Endothelial cell of umbilical vein (primary cell): Measurements from ENCODE around the gene KCNN3.

Experiments
- CTCF ChIP-seq, 2 donors: IDR thresholded peaks; 1 replicate in 1 of 2; 2 replicates in 1 of 2; pipeline ENCODE4 v1.5.1; 2011; ENCODE audit warnings: low read length in 2 of 2, mild to moderate bottlenecking in 2 of 2, moderate library complexity in 2 of 2, control low read depth in 1 of 2, inconsistent platforms in 1 of 2, low read depth in 1 of 2; ENCODE audit not compliant: insufficient read depth in 1 of 2; ENCODE audit errors: extremely low read depth in 1 of 2
- EZH2 ChIP-seq: IDR thresholded peaks from 2 replicates; pipeline ENCODE4 v1.6.1; 2012; ENCODE audit warnings: borderline replicate concordance, low read depth, mild to moderate bottlenecking, moderate library complexity, low read length, inconsistent platforms; ENCODE audit not compliant: severe bottlenecking
- FOS ChIP-seq: IDR thresholded peaks from 2 replicates; pipeline ENCODE4 v1.6.1; 2011; ENCODE audit warnings: mild to moderate bottlenecking, low read length, moderate library complexity, borderline replicate concordance; ENCODE audit not compliant: insufficient read depth
- GATA2 ChIP-seq: IDR thresholded peaks from 2 replicates; pipeline ENCODE4 v1.7.0; 2011; ENCODE audit warnings: low read depth, mild to moderate bottlenecking, moderate library complexity, mixed read lengths, low read length; ENCODE audit not compliant: insufficient read length, insufficient read depth
- JUN ChIP-seq: IDR thresholded peaks from 2 replicates; pipeline ENCODE4 v1.6.1; 2011; ENCODE audit warnings: borderline replicate concordance, low read depth; ENCODE audit not compliant: insufficient read length, insufficient read depth
- MAX ChIP-seq: IDR thresholded peaks from 2 replicates; pipeline ENCODE4 v1.6.1; 2011; ENCODE audit not compliant: insufficient read depth, insufficient read length
- MYC ChIP-seq: IDR thresholded peaks from one replicate; pipeline ENCODE4 v1.6.1; 2011; ENCODE audit warnings: mild to moderate bottlenecking, low read depth, low read length
- POLR2A ChIP-seq: IDR thresholded peaks from 2 replicates; pipeline ENCODE4 v1.6.1; 2012; ENCODE audit warnings: low read depth, mild to moderate bottlenecking, control low read depth, low read length
- POLR2AphosphoS5 ChIP-seq: IDR thresholded peaks from 2 replicates; pipeline ENCODE4 v1.6.1; 2012; ENCODE audit warnings: low read depth, mild to moderate bottlenecking, control low read depth, low read length, moderate library complexity; ENCODE audit not compliant: insufficient read depth

GRCh38 chr1:154703170-154703569 lies 166.9 kb downstream of the KCNN3 start:
- TF ChIP-seq POLR2AphosphoS5, result no peak
- TF ChIP-seq POLR2A, result no peak
- TF ChIP-seq MYC, result no peak
- no peak for TF ChIP-seq EZH2
- no peak for TF ChIP-seq CTCF (IDR thresholded peaks at IDR 0.05; ENCODE audit: extremely low read depth in 1 of 2, insufficient read depth in 1 of 2, low read depth in 1 of 2, low read length in 2 of 2)
- TF ChIP-seq MAX, result no peak
- no peak for TF ChIP-seq FOS
- no peak for TF ChIP-seq GATA2
- no peak for TF ChIP-seq JUN
